ENCODE data around the gene POMC.

The POMC gene

DNA sequence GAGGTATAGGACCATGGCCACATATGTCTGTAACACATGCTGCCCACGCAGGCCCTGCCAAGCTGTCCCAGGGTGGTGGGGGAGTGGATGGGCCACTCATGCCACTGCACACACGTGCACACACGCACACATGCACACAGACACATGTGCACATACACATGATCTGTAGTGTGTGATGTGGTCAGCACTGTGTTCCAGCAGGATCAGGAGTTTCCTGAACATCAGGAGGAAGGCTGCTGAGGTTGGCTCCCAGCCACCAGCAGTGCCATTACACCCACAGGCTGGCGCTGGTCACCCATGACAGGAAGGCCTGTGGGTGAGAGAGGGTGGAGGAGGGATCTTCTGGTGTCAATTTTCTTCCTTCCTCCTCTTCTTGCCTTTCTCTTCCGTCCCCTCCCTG lies 44.7 kb downstream of the POMC start:
- H3K23ac ChIP-seq (ENCODE audit: low read length): no peak overlapping the region
- H4K5ac ChIP-seq (ENCODE audit: low read length): no peak overlapping the region
- no peaks in the 10 kb centered on the region for H3K4me1 ChIP-seq (ENCODE audit: control insufficient read depth, low read depth, low read length)
- H4K8ac ChIP-seq (ENCODE audit: low read depth, low read length): no peak overlapping the region
- H3K4ac ChIP-seq (ENCODE audit: low read depth, low read length): no peak overlapping the region
- H3K27me3 ChIP-seq (ENCODE audit: insufficient read depth, low read length, poor library complexity): no peaks in the 10 kb centered on the region
- DNase-seq: no peak
- no peak overlapping the region for H3K18ac ChIP-seq (ENCODE audit: low read length)
- H3K27ac ChIP-seq (ENCODE audit: low read depth, low read length): no peak overlapping the region
- no peak overlapping the region for H2AK5ac ChIP-seq (ENCODE audit: low read length)
- H2BK5ac ChIP-seq (ENCODE audit: low read length): no peak overlapping the region
- H3K9ac ChIP-seq (ENCODE audit: low read length): no peak overlapping the region
- no peaks in the 10 kb centered on the region for H3K79me2 ChIP-seq (ENCODE audit: control insufficient read depth, insufficient read depth, low read length)
- no peaks in the 10 kb centered on the region for H3K79me1 ChIP-seq (ENCODE audit: low read length)
- H3K4me3 ChIP-seq (ENCODE audit: low read length): no peak overlapping the region
- no peak overlapping the region for H2BK120ac ChIP-seq (ENCODE audit: low read depth, low read length)
- no peaks in the 10 kb centered on the region for H3K36me3 ChIP-seq (ENCODE audit: control insufficient read depth, insufficient read depth, low read length)
- H3K56ac ChIP-seq (ENCODE audit: low read length): no peak overlapping the region
- H2BK15ac ChIP-seq (replicated peaks; ENCODE audit: low read depth): no peak overlapping the region
- no peak overlapping the region for H3K4me2 ChIP-seq (ENCODE audit: low read length)
- WGBS (ENCODE audit: extremely low coverage, insufficient coverage, low lambda C conversion rate): no CpG with 5 or more reads among the region's 5 CpGs

DNA sequence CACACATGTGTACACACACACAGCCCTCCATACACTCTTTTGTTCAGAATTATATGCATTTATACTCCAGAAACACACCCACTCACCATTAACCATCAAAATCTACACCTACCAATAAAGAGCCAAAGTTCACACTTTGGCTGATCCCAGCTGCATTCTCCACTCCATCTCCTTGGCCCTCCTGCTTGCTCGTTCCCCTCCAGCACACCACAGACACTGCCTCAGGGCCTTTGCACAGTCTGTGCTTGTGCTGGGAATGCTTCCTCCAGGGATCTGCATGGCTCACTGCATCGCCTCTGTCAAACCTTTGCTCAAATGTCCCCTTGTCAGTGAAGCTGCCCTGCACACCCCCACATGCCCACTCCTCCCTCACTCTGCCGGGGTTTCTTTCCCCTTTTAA lies 46.0 kb downstream of the POMC start:
- Histone ChIP-seq H3K23ac (ENCODE audit: low read length) (no peak overlapping the region), H2BK120ac (ENCODE audit: low read depth, low read length) (no peak overlapping the region), H3K4me1 (ENCODE audit: control insufficient read depth, low read depth, low read length) (no peaks in the 10 kb centered on the region), H2BK5ac (ENCODE audit: low read length) (no peak overlapping the region), H3K27me3 (ENCODE audit: insufficient read depth, low read length, poor library complexity) (no peaks in the 10 kb centered on the region), H4K8ac (ENCODE audit: low read depth, low read length) (no peak overlapping the region), H3K27ac (ENCODE audit: low read depth, low read length) (no peak overlapping the region), H3K18ac (ENCODE audit: low read length) (no peak overlapping the region), H4K5ac (ENCODE audit: low read length) (no peak overlapping the region), H3K36me3 (ENCODE audit: control insufficient read depth, insufficient read depth, low read length) (no peaks in the 10 kb centered on the region), H3K79me2 (ENCODE audit: control insufficient read depth, insufficient read depth, low read length) (no peaks in the 10 kb centered on the region), H3K4me2 (ENCODE audit: low read length) (no peak overlapping the region), H3K9ac (ENCODE audit: low read length) (no peak overlapping the region), H2AK5ac (ENCODE audit: low read length) (no peak overlapping the region), H2BK15ac (replicated peaks; ENCODE audit: low read depth) (no peak overlapping the region), H3K56ac (ENCODE audit: low read length) (no peak overlapping the region), H3K79me1 (ENCODE audit: low read length) (no peaks in the 10 kb centered on the region), H3K4me3 (ENCODE audit: low read length) (no peak overlapping the region), H3K4ac (ENCODE audit: low read depth, low read length) (no peak overlapping the region)
- no peak for DNase-seq
- WGBS (ENCODE audit: extremely low coverage, insufficient coverage, low lambda C conversion rate): no CpG with 5 or more reads among the region's 3 CpGs

DNA sequence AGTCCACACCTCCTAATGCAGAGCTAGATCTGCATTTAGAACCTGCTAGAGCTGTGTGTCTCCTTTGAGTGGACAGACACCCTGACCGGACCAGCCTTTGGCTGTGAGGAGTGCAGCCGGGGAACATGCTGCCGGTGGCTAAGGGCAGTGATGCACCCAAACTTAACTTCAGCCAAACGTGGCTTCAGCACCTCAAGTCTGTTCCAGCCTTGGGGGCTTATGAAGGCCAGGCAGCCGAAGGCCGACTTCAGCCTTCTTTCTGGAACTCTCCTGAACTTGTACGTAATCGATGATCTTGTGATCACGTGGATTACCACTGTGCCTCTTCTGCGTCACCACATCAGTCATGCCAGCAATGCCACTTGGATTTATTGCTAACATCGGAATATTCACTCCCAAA lies 49.1 kb downstream of the POMC start:
- Histone ChIP-seq H2BK5ac (ENCODE audit: low read length) (no peak overlapping the region), H2BK120ac (ENCODE audit: low read depth, low read length) (no peak overlapping the region), H3K9ac (ENCODE audit: low read length) (no peak overlapping the region), H3K27ac (ENCODE audit: low read depth, low read length) (no peak overlapping the region), H3K23ac (ENCODE audit: low read length) (no peak overlapping the region), H3K27me3 (ENCODE audit: insufficient read depth, low read length, poor library complexity) (no peaks in the 10 kb centered on the region), H3K4me1 (ENCODE audit: control insufficient read depth, low read depth, low read length) (no peaks in the 10 kb centered on the region), H2BK15ac (replicated peaks; ENCODE audit: low read depth) (no peak overlapping the region), H3K36me3 (ENCODE audit: control insufficient read depth, insufficient read depth, low read length) (no peaks in the 10 kb centered on the region), H3K4me3 (ENCODE audit: low read length) (no peak overlapping the region), H3K79me2 (ENCODE audit: control insufficient read depth, insufficient read depth, low read length) (no peaks in the 10 kb centered on the region), H3K56ac (ENCODE audit: low read length) (no peak overlapping the region), H4K8ac (ENCODE audit: low read depth, low read length) (no peak overlapping the region), H3K4me2 (ENCODE audit: low read length) (no peak overlapping the region), H3K79me1 (ENCODE audit: low read length) (no peaks in the 10 kb centered on the region), H3K4ac (ENCODE audit: low read depth, low read length) (no peak overlapping the region), H3K18ac (ENCODE audit: low read length) (no peak overlapping the region), H2AK5ac (ENCODE audit: low read length) (no peak overlapping the region), H4K5ac (ENCODE audit: low read length) (no peak overlapping the region)
- DNase-seq: no peak
- WGBS (ENCODE audit: extremely low coverage, insufficient coverage, low lambda C conversion rate): no CpG with 5 or more reads among the region's 11 CpGs

DNA sequence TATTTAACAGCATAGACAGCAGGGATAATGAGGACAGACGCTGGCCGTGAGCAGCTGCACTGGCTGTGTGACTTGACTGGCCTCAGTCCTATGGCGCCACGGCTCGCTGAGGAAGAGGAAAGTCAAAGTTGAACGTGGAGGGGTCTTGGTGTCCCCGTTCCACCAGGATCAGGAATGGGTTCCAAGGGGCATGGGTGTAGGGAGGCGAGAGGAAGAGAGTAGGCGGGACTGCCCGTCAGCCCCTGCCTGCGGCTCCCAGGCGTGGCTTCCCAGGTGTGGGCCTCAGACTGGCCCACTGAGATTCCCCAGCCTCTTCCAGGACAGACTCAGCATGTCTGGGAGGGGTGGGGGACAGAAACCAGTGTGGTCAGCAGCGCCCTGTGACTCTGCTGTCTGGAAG lies 51.4 kb downstream of the POMC start:
- Histone ChIP-seq H3K56ac (ENCODE audit: low read length) (no peak overlapping the region), H3K27me3 (ENCODE audit: insufficient read depth, low read length, poor library complexity) (no peaks in the 10 kb centered on the region), H3K79me2 (ENCODE audit: control insufficient read depth, insufficient read depth, low read length) (no peaks in the 10 kb centered on the region), H3K36me3 (ENCODE audit: control insufficient read depth, insufficient read depth, low read length) (no peaks in the 10 kb centered on the region), H3K9ac (ENCODE audit: low read length) (no peak overlapping the region), H3K4ac (ENCODE audit: low read depth, low read length) (no peak overlapping the region), H2BK15ac (replicated peaks; ENCODE audit: low read depth) (no peak overlapping the region), H3K4me2 (ENCODE audit: low read length) (no peak overlapping the region), H4K8ac (ENCODE audit: low read depth, low read length) (no peak overlapping the region), H3K27ac (ENCODE audit: low read depth, low read length) (no peak overlapping the region), H2AK5ac (ENCODE audit: low read length) (no peak overlapping the region), H3K18ac (ENCODE audit: low read length) (no peak overlapping the region), H3K4me3 (ENCODE audit: low read length) (no peak overlapping the region), H3K4me1 (ENCODE audit: control insufficient read depth, low read depth, low read length) (no peaks in the 10 kb centered on the region), H3K79me1 (ENCODE audit: low read length) (no peaks in the 10 kb centered on the region), H2BK120ac (ENCODE audit: low read depth, low read length) (no peak overlapping the region), H3K23ac (ENCODE audit: low read length) (no peak overlapping the region), H4K5ac (ENCODE audit: low read length) (no peak overlapping the region), H2BK5ac (ENCODE audit: low read length) (no peak overlapping the region)
- no peak for DNase-seq
- no CpG with 5 or more reads among the region's 13 CpGs for WGBS (ENCODE audit: extremely low coverage, insufficient coverage, low lambda C conversion rate)

DNA sequence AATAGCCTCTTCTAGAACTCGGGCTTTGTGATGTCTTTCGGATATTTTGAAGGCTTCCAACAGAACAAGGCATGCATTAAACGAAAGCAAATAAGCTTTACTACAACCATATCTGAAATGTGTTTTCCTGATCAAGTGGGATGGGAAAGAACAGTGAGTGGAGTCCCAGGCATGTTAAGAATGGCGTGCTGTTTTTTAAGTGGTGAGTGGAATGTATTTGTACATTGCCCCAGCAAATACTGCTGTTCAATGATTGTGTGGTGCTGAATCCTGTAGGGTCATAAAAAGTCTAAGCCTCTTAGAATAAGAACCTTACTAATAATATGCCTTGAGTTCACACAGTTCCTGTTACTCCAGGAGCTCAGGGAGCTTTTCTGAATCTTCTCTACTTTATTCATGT lies 52.5 kb downstream of the POMC start:
- no peaks in the 10 kb centered on the region for H3K36me3 ChIP-seq (ENCODE audit: control insufficient read depth, insufficient read depth, low read length)
- H2AK5ac ChIP-seq (ENCODE audit: low read length): no peak overlapping the region
- H4K5ac ChIP-seq (ENCODE audit: low read length): no peak overlapping the region
- no peak overlapping the region for H3K9ac ChIP-seq (ENCODE audit: low read length)
- H3K56ac ChIP-seq (ENCODE audit: low read length): no peak overlapping the region
- no peaks in the 10 kb centered on the region for H3K27me3 ChIP-seq (ENCODE audit: insufficient read depth, low read length, poor library complexity)
- WGBS (ENCODE audit: extremely low coverage, insufficient coverage, low lambda C conversion rate): no CpG with 5 or more reads among the region's 4 CpGs
- no peaks in the 10 kb centered on the region for H3K79me2 ChIP-seq (ENCODE audit: control insufficient read depth, insufficient read depth, low read length)
- H3K4me2 ChIP-seq (ENCODE audit: low read length): no peak overlapping the region
- H3K79me1 ChIP-seq (ENCODE audit: low read length): no peaks in the 10 kb centered on the region
- DNase-seq: no peak
- no peaks in the 10 kb centered on the region for H3K4me1 ChIP-seq (ENCODE audit: control insufficient read depth, low read depth, low read length)
- no peak overlapping the region for H3K18ac ChIP-seq (ENCODE audit: low read length)
- no peak overlapping the region for H2BK120ac ChIP-seq (ENCODE audit: low read depth, low read length)
- no peak overlapping the region for H3K27ac ChIP-seq (ENCODE audit: low read depth, low read length)
- H2BK5ac ChIP-seq (ENCODE audit: low read length): no peak overlapping the region
- H2BK15ac ChIP-seq (replicated peaks; ENCODE audit: low read depth): no peak overlapping the region
- H4K8ac ChIP-seq (ENCODE audit: low read depth, low read length): no peak overlapping the region
- H3K4me3 ChIP-seq (ENCODE audit: low read length): no peak overlapping the region
- no peak overlapping the region for H3K23ac ChIP-seq (ENCODE audit: low read length)
- no peak overlapping the region for H3K4ac ChIP-seq (ENCODE audit: low read depth, low read length)

DNA sequence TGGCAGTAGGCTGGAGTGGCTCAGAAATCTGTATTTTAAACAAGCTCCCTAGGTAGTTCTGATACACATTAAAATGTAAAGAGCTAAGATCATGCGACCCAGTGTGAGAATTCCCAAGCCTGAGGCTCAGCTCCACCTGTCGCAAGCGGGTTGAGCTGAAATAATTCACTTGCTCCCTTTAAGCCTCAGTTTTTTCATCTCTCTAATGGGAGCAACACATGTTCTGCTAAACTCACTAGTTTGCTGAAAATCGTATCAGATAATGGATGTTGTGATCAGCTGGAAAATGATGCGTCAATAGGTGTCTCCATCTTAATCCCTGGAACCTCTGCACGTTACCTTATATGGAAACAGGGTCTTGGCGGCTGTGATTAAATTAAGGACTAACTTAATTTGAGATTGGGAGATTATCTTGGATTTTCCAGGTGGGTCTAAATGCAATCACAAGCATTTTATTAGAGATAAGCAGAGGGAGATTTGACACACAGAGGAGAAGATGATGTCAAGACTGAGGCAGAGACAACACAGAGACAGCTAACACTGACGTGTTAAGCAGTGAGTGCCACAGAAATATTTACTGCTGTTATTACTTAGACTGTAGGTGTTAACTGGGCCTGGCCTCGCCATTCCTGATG lies 53.0 kb downstream of the POMC start:
- Histone ChIP-seq H3K79me2 (ENCODE audit: control insufficient read depth, insufficient read depth, low read length) (no peaks in the 10 kb centered on the region), H3K27me3 (ENCODE audit: insufficient read depth, low read length, poor library complexity) (no peaks in the 10 kb centered on the region), H3K4ac (ENCODE audit: low read depth, low read length) (no peak overlapping the region), H2BK120ac (ENCODE audit: low read depth, low read length) (no peak overlapping the region), H3K36me3 (ENCODE audit: control insufficient read depth, insufficient read depth, low read length) (no peaks in the 10 kb centered on the region), H3K4me2 (ENCODE audit: low read length) (no peak overlapping the region), H4K5ac (ENCODE audit: low read length) (no peak overlapping the region), H3K4me3 (ENCODE audit: low read length) (no peak overlapping the region), H3K56ac (ENCODE audit: low read length) (no peak overlapping the region), H3K18ac (ENCODE audit: low read length) (no peak overlapping the region), H3K9ac (ENCODE audit: low read length) (no peak overlapping the region), H3K4me1 (ENCODE audit: control insufficient read depth, low read depth, low read length) (no peaks in the 10 kb centered on the region), H2AK5ac (ENCODE audit: low read length) (no peak overlapping the region), H3K23ac (ENCODE audit: low read length) (no peak overlapping the region), H3K79me1 (ENCODE audit: low read length) (no peaks in the 10 kb centered on the region), H3K27ac (ENCODE audit: low read depth, low read length) (no peak overlapping the region), H4K8ac (ENCODE audit: low read depth, low read length) (no peak overlapping the region), H2BK15ac (replicated peaks; ENCODE audit: low read depth) (no peak overlapping the region), H2BK5ac (ENCODE audit: low read length) (no peak overlapping the region)
- DNase-seq: no peak
- WGBS (ENCODE audit: extremely low coverage, insufficient coverage, low lambda C conversion rate): no CpG with 5 or more reads among the region's 9 CpGs
